ENCODE measurements around the gene CITED4. TPM values are rescaled to one million over a fixed set of nuclear protein-coding genes. Genes with fewer than 3 reads are reported as not detected.

CITED4 gene
- total and polyA plus RNA-seq, 9 of the 15 experiments (the other 6 are each of a cell fraction or from before 2014, with no cell fraction given) = 0.11 to 1.2 (median 0.17) TPM; not detected in 2

DNA sequence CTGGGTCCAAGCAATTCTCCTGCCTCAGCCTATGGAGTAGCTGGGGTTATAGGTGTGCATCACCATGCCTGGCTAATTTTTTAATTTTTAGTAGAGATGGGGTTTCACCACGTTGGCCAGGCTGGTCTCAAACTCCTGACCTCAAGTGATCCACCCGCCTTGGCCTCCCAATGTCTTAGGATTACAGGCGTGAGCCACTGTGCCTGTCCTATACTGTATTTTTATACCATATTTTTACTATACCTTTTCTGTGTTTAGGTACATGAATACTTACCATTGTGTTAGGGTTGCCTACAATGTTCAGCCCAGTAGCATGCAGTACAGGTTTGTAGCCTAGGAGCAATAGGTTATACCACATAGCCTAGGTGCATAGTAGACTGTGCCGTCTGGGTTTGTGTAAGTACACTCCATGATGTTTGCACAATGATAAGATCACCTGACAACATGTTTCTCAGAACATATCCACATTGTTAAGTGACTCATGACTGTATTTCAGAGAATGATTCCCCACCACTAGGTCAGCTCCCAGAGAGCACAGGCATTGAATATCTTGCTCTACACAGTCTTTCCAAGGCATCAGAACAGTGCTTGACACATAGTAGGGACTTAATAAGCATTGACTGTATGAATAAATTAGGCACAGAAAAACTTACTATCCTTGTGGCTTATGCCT is 6.0 kb upstream of the CITED4 start (continued):
- TF ChIP-seq KLF6 (CRISPR knock-in tag; IDR thresholded peaks at IDR 0.05; ENCODE audit: borderline replicate concordance) (no peak), MYNN (IDR thresholded peaks at IDR 0.05) (no peak), MYNN (CRISPR knock-in tag; IDR thresholded peaks at IDR 0.05) (no peak), SUPT5H (IDR thresholded peaks at IDR 0.05) (no peak), IFI16 (CRISPR knock-in tag; IDR thresholded peaks at IDR 0.05) (no peak), ZNF184 (CRISPR knock-in tag; IDR thresholded peaks at IDR 0.05) (no peak), ZFP36 (IDR thresholded peaks at IDR 0.05; ENCODE audit: low read depth, low read length, partially characterized antibody) (no peak), PCBP1 (IDR thresholded peaks at IDR 0.05; ENCODE audit: low read depth, low read length, poor library complexity, severe bottlenecking) (no peak), MXI1 (IDR thresholded peaks at IDR 0.05; ENCODE audit: low read depth, low read length) (no peak)
- TF ChIP-seq, protein P1, sequence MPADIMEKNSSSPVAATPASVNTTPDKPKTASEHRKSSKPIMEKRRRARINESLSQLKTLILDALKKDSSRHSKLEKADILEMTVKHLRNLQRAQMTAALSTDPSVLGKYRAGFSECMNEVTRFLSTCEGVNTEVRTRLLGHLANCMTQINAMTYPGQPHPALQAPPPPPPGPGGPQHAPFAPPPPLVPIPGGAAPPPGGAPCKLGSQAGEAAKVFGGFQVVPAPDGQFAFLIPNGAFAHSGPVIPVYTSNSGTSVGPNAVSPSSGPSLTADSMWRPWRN (IDR thresholded peaks at IDR 0.05; ENCODE audit: low read depth) = no peak
- TF ChIP-seq, protein P2, sequence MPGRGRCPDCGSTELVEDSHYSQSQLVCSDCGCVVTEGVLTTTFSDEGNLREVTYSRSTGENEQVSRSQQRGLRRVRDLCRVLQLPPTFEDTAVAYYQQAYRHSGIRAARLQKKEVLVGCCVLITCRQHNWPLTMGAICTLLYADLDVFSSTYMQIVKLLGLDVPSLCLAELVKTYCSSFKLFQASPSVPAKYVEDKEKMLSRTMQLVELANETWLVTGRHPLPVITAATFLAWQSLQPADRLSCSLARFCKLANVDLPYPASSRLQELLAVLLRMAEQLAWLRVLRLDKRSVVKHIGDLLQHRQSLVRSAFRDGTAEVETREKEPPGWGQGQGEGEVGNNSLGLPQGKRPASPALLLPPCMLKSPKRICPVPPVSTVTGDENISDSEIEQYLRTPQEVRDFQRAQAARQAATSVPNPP (IDR thresholded peaks at IDR 0.05; ENCODE audit: borderline replicate concordance, insufficient read depth, insufficient read length) = no peak
- TF ChIP-seq, protein P3, sequence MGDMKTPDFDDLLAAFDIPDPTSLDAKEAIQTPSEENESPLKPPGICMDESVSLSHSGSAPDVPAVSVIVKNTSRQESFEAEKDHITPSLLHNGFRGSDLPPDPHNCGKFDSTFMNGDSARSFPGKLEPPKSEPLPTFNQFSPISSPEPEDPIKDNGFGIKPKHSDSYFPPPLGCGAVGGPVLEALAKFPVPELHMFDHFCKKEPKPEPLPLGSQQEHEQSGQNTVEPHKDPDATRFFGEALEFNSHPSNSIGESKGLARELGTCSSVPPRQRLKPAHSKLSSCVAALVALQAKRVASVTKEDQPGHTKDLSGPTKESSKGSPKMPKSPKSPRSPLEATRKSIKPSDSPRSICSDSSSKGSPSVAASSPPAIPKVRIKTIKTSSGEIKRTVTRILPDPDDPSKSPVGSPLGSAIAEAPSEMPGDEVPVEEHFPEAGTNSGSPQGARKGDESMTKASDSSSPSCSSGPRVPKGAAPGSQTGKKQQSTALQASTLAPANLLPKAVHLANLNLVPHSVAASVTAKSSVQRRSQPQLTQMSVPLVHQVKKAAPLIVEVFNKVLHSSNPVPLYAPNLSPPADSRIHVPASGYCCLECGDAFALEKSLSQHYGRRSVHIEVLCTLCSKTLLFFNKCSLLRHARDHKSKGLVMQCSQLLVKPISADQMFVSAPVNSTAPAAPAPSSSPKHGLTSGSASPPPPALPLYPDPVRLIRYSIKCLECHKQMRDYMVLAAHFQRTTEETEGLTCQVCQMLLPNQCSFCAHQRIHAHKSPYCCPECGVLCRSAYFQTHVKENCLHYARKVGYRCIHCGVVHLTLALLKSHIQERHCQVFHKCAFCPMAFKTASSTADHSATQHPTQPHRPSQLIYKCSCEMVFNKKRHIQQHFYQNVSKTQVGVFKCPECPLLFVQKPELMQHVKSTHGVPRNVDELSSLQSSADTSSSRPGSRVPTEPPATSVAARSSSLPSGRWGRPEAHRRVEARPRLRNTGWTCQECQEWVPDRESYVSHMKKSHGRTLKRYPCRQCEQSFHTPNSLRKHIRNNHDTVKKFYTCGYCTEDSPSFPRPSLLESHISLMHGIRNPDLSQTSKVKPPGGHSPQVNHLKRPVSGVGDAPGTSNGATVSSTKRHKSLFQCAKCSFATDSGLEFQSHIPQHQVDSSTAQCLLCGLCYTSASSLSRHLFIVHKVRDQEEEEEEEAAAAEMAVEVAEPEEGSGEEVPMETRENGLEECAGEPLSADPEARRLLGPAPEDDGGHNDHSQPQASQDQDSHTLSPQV (IDR thresholded peaks at IDR 0.05) = peak; percentile 96

Data from K562 (cell line).